Measurements from ENCODE around the gene NUDT4. TPM values are rescaled to one million over a fixed set of nuclear protein-coding genes. Genes with fewer than 3 reads are reported as not detected.

NUDT4 gene
- total and polyA plus RNA-seq, 2 of the 8 experiments (the other 6 are each of a cell fraction or from before 2014, with no cell fraction given) = 17.3 to 71.7 TPM

GRCh38 chr12:93429852-93430251 lies 52.1 kb downstream of the NUDT4 start (continued):
- TF ChIP-seq RBBP5 (IDR thresholded peaks at IDR 0.05; ENCODE audit: borderline replicate concordance, low read depth, low read length) = no peak
- no peak for TF ChIP-seq GTF2F1 (IDR thresholded peaks at IDR 0.05; ENCODE audit: borderline replicate concordance, low read depth, low read length)
- no peak for TF ChIP-seq SP2 (IDR thresholded peaks at IDR 0.05; ENCODE audit: low read length)
- TF ChIP-seq SIRT6 (IDR thresholded peaks at IDR 0.05; ENCODE audit: low read length) = no peak
- no peak for TF ChIP-seq RXRA (IDR thresholded peaks at IDR 0.05; ENCODE audit: insufficient read depth, low read depth, low read length)
- TF ChIP-seq CBX8 (IDR thresholded peaks at IDR 0.05; ENCODE audit: borderline replicate concordance, low read depth, low read length) = no peak
- no peak for TF ChIP-seq SIN3A (conservative IDR thresholded peaks at IDR 0.05 in 1 of 2, IDR thresholded peaks at IDR 0.05 in 1 of 2; ENCODE audit: low read depth in 1 of 2, low read length in 2 of 2)

Measured in H1 (cell line).